K562 (cell line): Measurements from ENCODE around the gene AIG1. TPM values are rescaled to one million over a fixed set of nuclear protein-coding genes. Genes with fewer than 3 reads are reported as not detected.

Experiments
- ATAC-seq: fragments of 200-7000 bp; cut with Tn5 transposase; 3 replicates; pipeline ENCODE4 v1.9.1; 2020; ENCODE audit warnings: moderate library complexity
- BruUV-seq: library from RNA; stranded (reverse); fragments of 400-500 nt; replicated peaks from 2 replicates; lab custom pipeline; 2021; lab: Mats Ljungman, UMichigan
- CTCF ChIA-PET: fragments of 300-600 bp; formaldehyde crosslinking; extraction: SDS; loops from one replicate; lab custom pipeline; 2021; ENCODE audit warnings: low intra/inter-chr PET ratio; lab: Yijun Ruan, JAX
- POLR2A ChIA-PET: fragments of 300-600, 350-650 bp; sonication (Branson Sonifier 250); formaldehyde crosslinking; extraction: SDS; loops from one replicate; lab custom pipeline; 2021; ENCODE audit warnings: antibody characterized with exemption, inconsistent platforms; lab: Yijun Ruan, JAX
- DNase-seq, 4 experiments: peaks; one replicate each; pipeline versions ENCODE4 v3.0.0 to v3.0.0-alpha.2; 2011 to 2018; ENCODE audit warnings: low spot score in 3 of 4, mixed read lengths in 3 of 4; ENCODE audit errors: extremely low read depth in 1 of 4
- FAIRE-seq: peaks from 2 replicates; lab custom pipeline; 2011; peaks lifted over from hg19 to GRCh38; lab: Jason Lieb, UNC
- H2AFZ ChIP-seq: 2 replicates; pipeline ENCODE4 v1.6.0; 2011; ENCODE audit warnings: low read depth, low read length, control low read depth, inconsistent platforms
- H3K27ac ChIP-seq: fragments of 200-600 bp; 3 replicates; pipeline ENCODE4 v1.8.0; 2011; ENCODE audit warnings: low read depth, mild to moderate bottlenecking, control low read depth, inconsistent platforms, low read length, moderate library complexity, mixed read lengths; ENCODE audit errors: extremely low read depth
- H3K27me3 ChIP-seq, 2 experiments: fragments of 300-600 bp in 1 of 2; 2 replicates in 1 of 2; 3 replicates in 1 of 2; pipeline versions ENCODE4 v1.6.0 to v1.8.0; 2011; ENCODE audit warnings: inconsistent platforms in 2 of 2, low read length in 2 of 2, mild to moderate bottlenecking in 1 of 2, mixed read lengths in 1 of 2, moderate library complexity in 1 of 2; ENCODE audit not compliant: control insufficient read depth in 2 of 2, insufficient read depth in 2 of 2
- H3K36me3 ChIP-seq: fragments of 300-600 bp; 3 replicates; pipeline ENCODE4 v1.8.0; 2011; ENCODE audit warnings: mild to moderate bottlenecking, low read length, inconsistent platforms; ENCODE audit not compliant: control insufficient read depth, insufficient read depth
- H3K4me1 ChIP-seq, 2 experiments: fragments of 200-600 bp in 1 of 2; replicated peaks in 1 of 2; 2 replicates in 1 of 2; 3 replicates in 1 of 2; pipeline versions ENCODE4 v1.5.1 to v1.8.0; 2011; ENCODE audit warnings: inconsistent platforms in 2 of 2, low read length in 2 of 2, mild to moderate bottlenecking in 1 of 2, mixed read lengths in 1 of 2, moderate library complexity in 1 of 2; ENCODE audit not compliant: control insufficient read depth in 2 of 2, insufficient read depth in 2 of 2
- H3K4me2 ChIP-seq: 2 replicates; pipeline ENCODE4 v1.6.1; 2011; ENCODE audit warnings: low read length, control low read depth, inconsistent platforms, mixed read lengths; ENCODE audit not compliant: insufficient read depth
- H3K4me3 ChIP-seq: fragments of 200-600 bp; sonication (generic), shearing (Covaris generic); 2 replicates; pipeline ENCODE4 v1.5.1; 2016; ENCODE audit warnings: control low read depth, inconsistent platforms
- H3K79me2 ChIP-seq: fragments of 200-600 bp; 3 replicates; pipeline ENCODE4 v1.8.0; 2011; ENCODE audit warnings: low read length, inconsistent platforms; ENCODE audit not compliant: control insufficient read depth, insufficient read depth
- H3K9ac ChIP-seq, 2 experiments: 2 replicates each; pipeline versions ENCODE4 v1.6.0 to v1.6.1; 2011; ENCODE audit warnings: low read depth in 2 of 2, low read length in 2 of 2, control low read depth in 1 of 2, inconsistent platforms in 1 of 2, mild to moderate bottlenecking in 1 of 2, mixed read lengths in 1 of 2; ENCODE audit not compliant: insufficient read depth in 1 of 2
- H3K9me1 ChIP-seq: one replicate; pipeline ENCODE4 v1.6.0; 2011; ENCODE audit warnings: inconsistent platforms, mild to moderate bottlenecking, low read length, moderate library complexity; ENCODE audit not compliant: control insufficient read depth, insufficient read depth
- H3K9me3 ChIP-seq: replicated peaks from 2 replicates; pipeline ENCODE4 v1.5.1; 2011; ENCODE audit warnings: low read depth, low read length, inconsistent platforms; ENCODE audit not compliant: control insufficient read depth, insufficient read depth
- H4K20me1 ChIP-seq: replicated peaks from 2 replicates; pipeline ENCODE4 v1.6.1; 2011; ENCODE audit warnings: low read length, inconsistent platforms, mixed read lengths; ENCODE audit not compliant: control insufficient read depth, insufficient read depth
- ASH1L ChIP-seq: fragments of 450-650 bp; IDR thresholded peaks from 2 replicates; pipeline ENCODE4 v1.6.1; 2018; ENCODE audit warnings: borderline replicate concordance, mild to moderate bottlenecking, low read depth; ENCODE audit not compliant: partially characterized antibody
- HNRNPUL1 ChIP-seq: fragments of 200-400 bp; formaldehyde crosslinking; IDR thresholded peaks from 2 replicates; pipeline ENCODE4 v1.6.1; 2017; ENCODE audit warnings: low read length
- HOXB6 ChIP-seq: fragments of 250-450 bp; sonication (Bioruptor Pico); IDR thresholded peaks from 2 replicates; pipeline ENCODE4 v1.5.1; 2022; ENCODE audit warnings: mild to moderate bottlenecking, borderline replicate concordance
- NR1H2 ChIP-seq: sonication (generic); formaldehyde crosslinking; IDR thresholded peaks from 2 replicates; pipeline ENCODE4 v1.4.0; 2020; ENCODE audit warnings: mild to moderate bottlenecking, missing genetic modification reagents
- RBFOX2 ChIP-seq: fragments of 200-400 bp; formaldehyde crosslinking; IDR thresholded peaks from 2 replicates; pipeline ENCODE4 v1.6.1; 2017; ENCODE audit warnings: low read depth, mild to moderate bottlenecking, low read length, moderate library complexity
- ZNF668 ChIP-seq: fragments of 250-450 bp; sonication (Bioruptor Pico); IDR thresholded peaks from 2 replicates; pipeline ENCODE4 v1.8.0; 2022; ENCODE audit warnings: mild to moderate bottlenecking, inconsistent platforms
- WGBS: fragments of 100-300 bp; shearing (Covaris generic); methylation state at CpG from one replicate; pipeline ENCODE4 v1.1.6; 2016; ENCODE audit warnings: low coverage, mixed read lengths; ENCODE audit not compliant: insufficient coverage; ENCODE audit errors: missing lambda C conversion rate; 5-methylcytosine and 5-hydroxymethylcytosine counted together
- in situ Hi-C: fragments of 300-500 bp; cut with MboI; formaldehyde crosslinking; loops from 4 replicates; pipeline ENCODE4 v1.15.0; 2018; ENCODE audit warnings: inconsistent platforms, mixed read lengths
- intact Hi-C: fragments of 100-400 bp; cut with micrococcal nuclease; formaldehyde crosslinking; loops from 2 replicates; pipeline ENCODE4 v1.14.2; 2022
- polyA plus RNA-seq, 8 experiments: library from polyadenylated mRNA; depleted of rRNA in 4 of 8; stranded (reverse) in 5 of 8; unstranded in 3 of 8; fragments of >200 nt; fragmentation: Nextera tagmentation in 2 of 8; fragmentation: Illumina TruSeq in 1 of 8; extraction: Ambion mirVana in 2 of 8; extraction: Trizol in 1 of 8; gene quantifications; 2 replicates each; pipeline versions ENCODE4 v1.2.1 to v1.2.3, GENCODE V29; 2011 to 2014; ENCODE audit warnings: inconsistent platforms in 1 of 8, missing spikeins in 1 of 8
- total RNA-seq, 7 experiments: library from RNA; depleted of rRNA in 6 of 7; stranded (reverse); fragments of >200 nt in 6 of 7; fragmentation: Illumina TruSeq in 2 of 7; extraction: Trizol in 2 of 7; gene quantifications; 2 replicates each; pipeline versions ENCODE4 v1.2.1 to v1.2.3, GENCODE V29; 2011 to 2021; ENCODE audit warnings: low replicate concordance in 1 of 7

Gene AIG1
- total and polyA plus RNA-seq, 9 of the 15 experiments (the other 6 are each of a cell fraction or from before 2014, with no cell fraction given) = 74.8 to 333 (median 127) TPM

DNA sequence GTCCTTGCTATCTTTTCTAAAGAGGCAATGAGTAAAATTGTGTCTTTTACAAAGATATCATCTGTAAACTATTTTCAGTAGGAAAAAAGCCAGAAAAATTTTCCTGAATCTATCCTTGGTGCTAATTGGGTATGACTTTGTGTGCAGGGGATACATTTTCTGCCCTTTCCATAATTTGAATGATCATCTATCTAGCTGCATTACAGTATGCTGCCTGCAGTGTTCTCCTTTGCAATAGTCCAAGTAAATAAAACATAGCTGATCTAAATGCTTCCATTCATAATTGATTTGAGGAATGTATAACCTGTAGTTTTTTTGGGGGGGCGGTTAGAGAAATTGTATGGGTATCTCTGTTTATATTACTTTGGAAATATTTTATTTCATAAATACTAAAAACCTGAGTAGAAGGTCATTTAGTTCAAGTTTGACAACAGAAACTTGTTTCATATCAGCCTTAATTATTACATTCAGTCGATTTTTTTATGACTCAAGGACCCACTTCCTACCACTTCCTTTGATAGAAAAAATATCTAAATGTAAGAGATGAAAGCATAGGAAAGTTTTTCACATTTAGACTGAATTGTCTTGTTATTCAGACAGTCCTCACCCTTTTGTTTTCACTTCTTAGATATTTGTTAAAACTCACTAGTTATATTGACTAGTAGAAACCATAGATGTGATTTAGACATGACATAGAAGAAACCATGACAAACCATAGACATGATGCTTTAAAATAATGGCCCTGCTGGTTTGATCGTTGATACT is 75.3 kb downstream of the AIG1 start:
- no peaks in the 10 kb centered on the region for H3K27me3 ChIP-seq
- FAIRE-seq (no peak), ATAC-seq (peak; percentile 55; the same call in 1 of the 3 replicates), DNase-seq (no peak)
- no peaks in the 10 kb centered on the region for H3K79me2 ChIP-seq
- POLR2A ChIA-PET = interaction anchor here (0.9 to 1.1 kb wide), 3 partner anchors 19 to 29 kb away, joined by 3 read pairs; no protein-coding TSS in a partner anchor
- no peak overlapping the region for H3K9ac ChIP-seq
- intact Hi-C loops (no loop called here), in situ Hi-C loops (no loop called here)
- peaks cover 19% of the 10 kb centered on the region; the same call in 2 of the 3 replicates for H3K36me3 ChIP-seq
- no peak overlapping the region for H3K27ac ChIP-seq
- BruUV-seq = no TSS peak
- H2AFZ ChIP-seq = no peak overlapping the region; the same call in 1 of the 2 replicates
- H3K9me3 ChIP-seq = peaks cover 7% of the 10 kb centered on the region; the same call in 1 of the 2 replicates
- WGBS = 24% methylated on average over 3 of the region's 3 CpGs
- CTCF ChIA-PET = no interaction called here
- H3K4me3 ChIP-seq = no peak overlapping the region
- H3K9me1 ChIP-seq = no peaks in the 10 kb centered on the region
- TF ChIP-seq NR1H2 (CRISPR knock-in tag) (no peak), HOXB6 (CRISPR knock-in tag) (no peak), ZNF668 (CRISPR knock-in tag) (no peak), RBFOX2 (no peak), HNRNPUL1 (no peak), ASH1L (no peak)
- no peaks in the 10 kb centered on the region for H3K4me1 ChIP-seq
- no peaks in the 10 kb centered on the region for H4K20me1 ChIP-seq
- H3K4me2 ChIP-seq = no peak overlapping the region
